BLaER1 treated with 17β-estradiol and CSF1 and Interleukin-3, amounts not matched to agents 10 nM and 100 nM (cell line): Measurements from ENCODE around the gene ZNF70.

ENCODE experiments used
- H3K27ac ChIP-seq, 11 experiments: shearing (Covaris generic); formaldehyde crosslinking; 2 replicates each; pipeline ENCODE4 v1.8.1; 2022
- H3K27me3 ChIP-seq, 11 experiments: shearing (Covaris generic); formaldehyde crosslinking; 2 replicates each; pipeline ENCODE4 v1.8.1; 2022
- H3K36me3 ChIP-seq, 11 experiments: shearing (Covaris generic); formaldehyde crosslinking; 2 replicates each; pipeline ENCODE4 v1.8.1; 2022
- H3K4me1 ChIP-seq, 10 experiments: shearing (Covaris generic); formaldehyde crosslinking; 2 replicates each; pipeline ENCODE4 v1.8.1; 2022
- H3K4me2 ChIP-seq, 11 experiments: shearing (Covaris generic); formaldehyde crosslinking; 2 replicates each; pipeline ENCODE4 v1.8.1; 2022
- H3K4me3 ChIP-seq, 10 experiments: shearing (Covaris generic); formaldehyde crosslinking; 2 replicates each; pipeline ENCODE4 v1.8.1; 2022
- H3K9ac ChIP-seq, 11 experiments: shearing (Covaris generic); formaldehyde crosslinking; 2 replicates each; pipeline ENCODE4 v1.8.1; 2022
- H3K9me3 ChIP-seq, 11 experiments: shearing (Covaris generic); formaldehyde crosslinking; replicated peaks in 1 of 11; 2 replicates each; pipeline ENCODE4 v1.8.1; 2022
- H4K20me1 ChIP-seq, 11 experiments: shearing (Covaris generic); formaldehyde crosslinking; 2 replicates each; pipeline ENCODE4 v1.8.1; 2022
- Cebpa-rat ChIP-seq, 11 experiments: shearing (Covaris generic); IDR thresholded peaks; 2 replicates each; pipeline ENCODE4 v1.8.1; 2022

Gene ZNF70

DNA sequence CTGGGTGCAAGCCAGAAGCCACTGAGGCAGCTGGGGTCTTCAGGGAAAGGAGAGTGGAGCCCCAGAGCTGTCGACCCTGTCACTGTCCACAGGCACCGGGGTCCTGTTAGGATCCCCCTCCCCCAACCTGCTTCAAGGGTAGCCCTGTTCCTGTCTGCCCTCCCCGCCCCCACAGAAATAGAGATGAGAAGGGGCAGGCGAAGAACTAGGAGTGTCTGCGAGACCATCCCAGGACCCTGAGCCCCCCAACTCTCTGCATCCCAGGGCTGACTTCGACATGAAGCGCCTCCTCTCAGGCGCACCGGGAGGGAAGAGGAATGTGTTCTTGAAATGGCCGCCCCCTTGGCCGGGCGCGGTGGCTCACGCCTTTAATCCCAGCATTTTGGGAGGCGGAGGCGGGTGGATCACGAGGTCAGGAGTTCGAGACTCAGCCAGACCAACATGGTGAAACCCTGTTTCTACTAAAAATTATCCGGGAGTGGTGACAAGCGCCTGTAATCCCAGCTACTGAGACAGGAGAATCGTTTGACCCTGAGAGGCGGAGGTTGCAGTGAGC, 607 bp upstream of the ZNF70 start:
- Histone ChIP-seq H3K4me3 (peak overlapping the region; percentile 72 to 88 (median 79)), H3K36me3 (peaks cover 0 to 8% (median 0%) of the 10 kb centered on the region in 11 experiments; a peak in 4 of 22 replicates), H3K4me1 (peaks cover 42 to 93% (median 88%) of the 10 kb centered on the region in 10 experiments), H3K9ac (peak overlapping the region; percentile 86 to 99 (median 92)), H3K27me3 (no peaks in the 10 kb centered on the region), H3K9me3 (no peaks in the 10 kb centered on the region), H4K20me1 (peaks cover 0 to 18% (median 0%) of the 10 kb centered on the region in 11 experiments; a peak in 3 of 22 replicates), H3K4me2 (peak overlapping the region; percentile 74 to 99 (median 94)), H3K27ac (peak overlapping the region; percentile 86 to 100 (median 96))
- no peak for TF ChIP-seq Cebpa-rat (IDR thresholded peaks at IDR 0.05)

DNA sequence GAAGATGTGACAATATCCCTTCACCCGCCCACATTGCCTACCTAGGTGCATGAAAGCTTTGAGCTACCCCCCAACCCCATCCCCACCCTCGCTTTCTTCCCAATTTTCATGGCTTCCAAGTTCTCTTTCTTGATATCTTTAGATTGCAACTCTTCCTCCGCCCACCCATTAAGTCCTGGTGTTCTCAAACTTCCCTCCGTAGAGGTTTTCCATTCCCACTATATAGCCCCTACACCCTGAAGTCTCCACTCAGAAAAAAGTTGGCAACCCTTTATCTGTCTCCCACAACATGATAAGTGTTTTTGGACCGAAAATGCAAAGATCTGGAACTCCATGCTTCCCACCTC, 572 bp downstream of the ZNF70 start:
- Histone ChIP-seq H3K36me3 (peaks cover 0 to 20% (median 8%) of the 10 kb centered on the region in 11 experiments; a peak in 18 of 22 replicates), H3K4me3 (peak overlapping the region; percentile 72 to 88 (median 79)), H3K4me2 (peak overlapping the region; percentile 75 to 99 (median 92)), H3K4me1 (peaks cover 54 to 89% (median 84%) of the 10 kb centered on the region in 10 experiments), H3K27me3 (no peaks in the 10 kb centered on the region), H3K9me3 (no peaks in the 10 kb centered on the region), H4K20me1 (peaks cover 0 to 27% (median 2%) of the 10 kb centered on the region in 11 experiments; a peak in 6 of 22 replicates), H3K9ac (peak overlapping the region; percentile 86 to 99 (median 92)), H3K27ac (peak overlapping the region in 10 of 11 experiments; percentile 86 to 100 (median 97); a peak in 21 of 22 replicates)
- no peak for TF ChIP-seq Cebpa-rat (IDR thresholded peaks at IDR 0.05)

DNA sequence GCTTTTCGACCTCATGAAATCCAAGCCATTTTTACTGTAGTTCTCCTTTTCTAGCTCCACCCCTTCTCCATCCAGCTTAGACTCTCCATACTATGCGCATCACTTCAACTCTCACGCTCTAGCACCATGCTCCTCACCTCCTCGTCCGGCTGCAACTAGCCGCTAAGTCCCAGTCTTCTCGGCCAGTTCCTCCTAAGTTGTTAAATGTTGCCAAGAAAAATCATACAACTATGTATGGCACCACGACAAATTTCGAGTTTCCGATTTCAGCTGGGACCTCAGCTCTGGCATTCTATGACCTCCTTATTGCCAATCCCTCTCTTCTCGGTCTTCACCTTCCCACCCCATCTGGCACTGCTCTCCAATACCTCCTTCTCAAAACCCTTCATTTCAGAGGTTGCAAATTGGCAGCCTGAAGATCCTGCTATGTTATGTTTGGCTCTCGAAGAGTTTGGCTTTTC, 1.0 kb downstream of the ZNF70 start:
- peak overlapping the region in 6 of 11 experiments; percentile 90 to 100 (median 98); a peak in 8 of 22 replicates for H3K27ac ChIP-seq
- H3K9me3 ChIP-seq = peaks cover 0 to 3% (median under 1%) of the 10 kb centered on the region in 11 experiments; a peak in 6 of 22 replicates
- H3K36me3 ChIP-seq = peaks cover 4 to 25% (median 13%) of the 10 kb centered on the region in 11 experiments
- H3K4me3 ChIP-seq = peak overlapping the region; percentile 72 to 88 (median 79)
- peaks cover 54 to 85% (median 79%) of the 10 kb centered on the region in 10 experiments for H3K4me1 ChIP-seq
- H3K4me2 ChIP-seq = peak overlapping the region; percentile 75 to 99 (median 92)
- H3K9ac ChIP-seq = peak overlapping the region in 10 of 11 experiments; percentile 88 to 99 (median 94); a peak in 18 of 22 replicates
- no peaks in the 10 kb centered on the region for H3K27me3 ChIP-seq
- no peak for TF ChIP-seq Cebpa-rat (IDR thresholded peaks at IDR 0.05)
- H4K20me1 ChIP-seq = peaks cover 0 to 31% (median 6%) of the 10 kb centered on the region in 11 experiments; a peak in 6 of 22 replicates

DNA sequence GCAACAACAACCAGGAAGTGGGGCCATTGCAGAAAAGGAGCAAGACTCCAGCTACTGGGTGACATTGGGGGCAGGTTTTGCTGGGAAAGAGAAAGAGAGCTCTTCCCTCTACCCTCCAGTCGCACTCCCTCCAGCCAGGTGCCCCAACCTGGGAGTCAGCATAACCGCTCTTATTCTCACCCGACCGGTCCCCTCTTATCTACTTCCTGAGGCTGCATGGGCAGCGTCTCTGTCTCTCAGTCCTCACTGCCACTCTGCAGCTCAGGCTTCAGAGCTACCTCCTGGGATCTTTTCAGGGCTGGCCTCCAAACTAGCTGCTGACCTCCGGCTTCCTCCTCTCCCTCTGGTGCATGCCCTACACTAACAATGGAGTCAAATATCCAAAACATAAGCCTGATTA, 5.1 kb downstream of the ZNF70 start:
- Histone ChIP-seq H3K4me2 (peak overlapping the region in 5 of 11 experiments; percentile 15 to 71 (median 28); a peak in 7 of 22 replicates), H3K27me3 (no peaks in the 10 kb centered on the region), H3K4me1 (peaks cover 38 to 49% (median 44%) of the 10 kb centered on the region in 10 experiments), H4K20me1 (peaks cover 0 to 63% (median 24%) of the 10 kb centered on the region in 11 experiments; a peak in 12 of 22 replicates), H3K9me3 (peaks cover 5 to 16% (median 11%) of the 10 kb centered on the region in 11 experiments; a peak in 15 of 22 replicates), H3K36me3 (peaks cover 39 to 66% (median 54%) of the 10 kb centered on the region in 11 experiments), H3K27ac (peak overlapping the region in 5 of 11 experiments; percentile 5 to 49 (median 35); a peak in 6 of 22 replicates), H3K4me3 (no peak overlapping the region), H3K9ac (no peak overlapping the region)
- TF ChIP-seq Cebpa-rat (IDR thresholded peaks at IDR 0.05) = no peak

DNA sequence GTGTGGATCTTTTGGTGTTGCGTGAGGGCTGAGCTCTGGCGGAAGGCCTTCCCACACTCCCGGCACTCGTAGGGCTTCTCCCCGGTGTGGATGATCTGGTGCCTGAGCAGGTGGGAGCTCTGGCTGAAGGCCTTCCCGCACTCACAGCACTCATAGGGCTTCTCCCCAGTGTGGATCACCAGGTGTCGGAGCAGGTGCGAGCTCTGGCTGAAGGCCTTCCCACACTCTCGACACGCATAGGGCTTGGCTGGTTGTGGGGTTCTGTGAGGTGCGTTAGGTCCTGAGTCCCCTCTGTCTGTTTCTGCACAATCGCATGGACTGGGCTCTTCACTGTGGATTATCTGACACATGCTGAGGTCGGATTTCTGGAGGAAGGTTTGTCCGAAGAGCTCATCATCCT, 6.4 kb downstream of the ZNF70 start:
- peaks cover 31 to 39% (median 35%) of the 10 kb centered on the region in 10 experiments for H3K4me1 ChIP-seq
- peaks cover 0 to 56% (median 24%) of the 10 kb centered on the region in 11 experiments; a peak in 12 of 22 replicates for H4K20me1 ChIP-seq

DNA sequence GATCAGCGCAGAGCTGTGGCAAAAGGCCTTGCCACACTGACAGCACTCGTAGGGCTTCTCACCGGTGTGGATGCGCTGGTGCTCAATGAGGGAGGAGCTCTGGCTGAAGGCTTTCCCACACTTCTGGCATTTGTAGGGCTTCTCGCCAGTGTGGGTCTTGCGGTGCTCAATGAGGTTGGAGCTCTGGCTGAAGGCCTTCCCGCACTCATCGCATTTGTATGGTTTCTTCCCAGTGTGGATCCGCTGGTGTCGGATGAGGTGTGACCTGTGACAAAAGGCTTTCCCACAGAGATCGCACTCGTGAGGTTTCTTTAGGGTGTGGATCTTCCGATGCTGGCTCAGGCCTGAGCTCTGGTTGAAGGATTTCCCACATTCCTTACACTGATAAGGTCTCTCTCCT, 6.9 kb downstream of the ZNF70 start:
- Histone ChIP-seq H3K4me3 (no peak overlapping the region), H3K36me3 (peaks cover 39 to 70% (median 56%) of the 10 kb centered on the region in 11 experiments), H3K27me3 (no peaks in the 10 kb centered on the region), H4K20me1 (peaks cover 0 to 55% (median 24%) of the 10 kb centered on the region in 11 experiments; a peak in 12 of 22 replicates), H3K9ac (peak overlapping the region in 1 of 11 experiments; percentile 4; a peak in 1 of 22 replicates), H3K4me2 (no peak overlapping the region), H3K27ac (no peak overlapping the region), H3K4me1 (peaks cover 26 to 35% (median 30%) of the 10 kb centered on the region in 10 experiments), H3K9me3 (peaks cover 5 to 16% (median 11%) of the 10 kb centered on the region in 11 experiments; a peak in 15 of 22 replicates)
- TF ChIP-seq Cebpa-rat (IDR thresholded peaks at IDR 0.05) = no peak

More for the DNA sequence above, 6.4 kb downstream of the ZNF70 start:
- no peak for TF ChIP-seq Cebpa-rat (IDR thresholded peaks at IDR 0.05)
- peak overlapping the region in 1 of 11 experiments; percentile 4; a peak in 1 of 22 replicates for H3K9ac ChIP-seq
- no peak overlapping the region for H3K4me2 ChIP-seq
- no peak overlapping the region for H3K27ac ChIP-seq
- H3K27me3 ChIP-seq = no peaks in the 10 kb centered on the region
- peaks cover 5 to 16% (median 11%) of the 10 kb centered on the region in 11 experiments; a peak in 15 of 22 replicates for H3K9me3 ChIP-seq
- H3K4me3 ChIP-seq = no peak overlapping the region
- peaks cover 39 to 70% (median 56%) of the 10 kb centered on the region in 11 experiments for H3K36me3 ChIP-seq

DNA sequence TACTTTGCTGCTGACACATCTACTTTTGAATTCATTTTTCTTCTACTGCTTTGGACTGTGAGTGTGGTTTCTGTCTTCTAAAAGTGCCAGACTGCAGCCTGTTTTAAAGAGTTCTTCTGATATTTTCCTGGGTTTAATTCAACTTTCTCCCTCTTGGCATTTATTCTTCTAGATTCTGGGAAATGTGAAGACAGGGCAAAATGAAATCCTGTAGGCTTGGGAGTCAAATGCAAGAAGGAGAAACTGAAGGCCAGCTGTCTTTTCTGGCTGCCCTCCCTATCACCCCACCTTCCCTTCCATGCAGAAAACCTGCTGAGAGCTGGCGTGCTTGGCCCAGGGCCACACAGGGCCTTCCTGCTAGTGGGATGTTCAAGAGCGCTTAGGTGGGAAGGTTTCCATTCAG, 7.6 kb downstream of the ZNF70 start:
- no peaks in the 10 kb centered on the region for H3K27me3 ChIP-seq
- peaks cover 5 to 16% (median 11%) of the 10 kb centered on the region in 11 experiments; a peak in 15 of 22 replicates for H3K9me3 ChIP-seq
- no peak overlapping the region for H3K9ac ChIP-seq
- TF ChIP-seq Cebpa-rat (IDR thresholded peaks at IDR 0.05) = no peak
- no peak overlapping the region for H3K4me2 ChIP-seq
- peaks cover 20 to 28% (median 25%) of the 10 kb centered on the region in 10 experiments for H3K4me1 ChIP-seq
- peaks cover 39 to 70% (median 56%) of the 10 kb centered on the region in 11 experiments for H3K36me3 ChIP-seq
- no peak overlapping the region for H3K27ac ChIP-seq
- no peak overlapping the region for H3K4me3 ChIP-seq
- peaks cover 0 to 55% (median 24%) of the 10 kb centered on the region in 11 experiments; a peak in 12 of 22 replicates for H4K20me1 ChIP-seq

DNA sequence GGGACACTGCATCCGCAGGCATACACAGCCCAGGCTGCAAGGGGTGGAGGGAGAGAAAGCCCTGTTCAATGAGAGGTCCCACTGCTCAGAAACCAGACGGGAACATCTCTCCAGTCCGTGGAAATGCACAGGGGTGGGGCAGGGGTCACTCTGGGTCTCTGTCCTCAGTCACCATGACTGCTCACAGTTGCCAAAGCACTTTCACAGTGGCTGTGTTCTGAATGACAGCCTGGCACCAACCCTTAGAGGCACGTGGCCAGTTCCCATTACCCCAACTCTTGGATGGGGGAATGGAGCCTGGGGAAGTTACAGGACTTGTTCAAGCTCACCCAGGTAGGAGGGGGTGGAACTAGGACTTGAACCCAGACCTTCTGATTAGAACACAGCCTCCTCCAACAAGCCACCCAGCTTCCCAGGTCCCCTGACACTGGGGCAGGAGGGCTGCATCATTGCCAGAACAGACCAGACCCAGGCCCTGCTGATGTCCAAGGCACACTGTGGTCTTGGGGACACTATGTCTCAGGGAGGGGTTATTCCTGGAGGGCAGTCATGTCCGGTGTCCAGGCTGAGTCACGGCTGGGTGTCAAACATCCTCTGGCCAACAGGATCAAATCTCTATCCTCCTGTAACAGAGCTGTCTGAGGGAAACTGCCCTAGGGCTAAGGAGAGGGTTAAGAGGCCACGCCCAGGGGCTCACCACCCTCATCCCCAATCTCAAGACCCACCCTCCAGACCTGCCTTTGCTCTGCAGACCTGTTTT, 8.2 kb downstream of the ZNF70 start:
- peaks cover 39 to 70% (median 56%) of the 10 kb centered on the region in 11 experiments for H3K36me3 ChIP-seq

More for the DNA sequence above, 8.2 kb downstream of the ZNF70 start:
- Histone ChIP-seq H3K9me3 (peaks cover 5 to 16% (median 11%) of the 10 kb centered on the region in 11 experiments; a peak in 15 of 22 replicates), H3K4me1 (peaks cover 14 to 22% (median 19%) of the 10 kb centered on the region in 10 experiments), H3K27me3 (no peaks in the 10 kb centered on the region), H4K20me1 (peaks cover 0 to 51% (median 24%) of the 10 kb centered on the region in 11 experiments; a peak in 12 of 22 replicates), H3K4me2 (no peak overlapping the region), H3K4me3 (no peak overlapping the region), H3K27ac (no peak overlapping the region), H3K9ac (no peak overlapping the region)
- TF ChIP-seq Cebpa-rat (IDR thresholded peaks at IDR 0.05) = no peak
